ENCODE results near the gene TFF1.

DNA sequence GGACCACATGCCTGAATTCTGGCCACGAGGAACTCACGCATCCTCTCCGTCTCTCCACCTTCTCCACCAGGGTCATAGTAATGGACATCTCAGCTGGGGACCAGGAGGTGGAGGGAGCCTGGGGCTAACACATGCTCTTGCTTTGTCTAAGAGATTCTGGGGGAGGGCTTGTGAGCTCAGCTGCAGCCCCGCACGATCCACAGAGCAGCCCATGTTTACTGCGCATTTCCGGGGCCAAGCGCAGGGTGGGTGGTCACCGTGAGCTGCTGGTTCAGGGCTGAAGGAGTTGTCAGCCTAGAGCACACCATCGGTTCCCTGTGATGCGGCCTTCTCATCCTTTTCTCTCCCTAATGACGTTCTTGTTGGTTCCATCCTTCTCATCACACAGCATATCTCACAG is 8.1 kb downstream of the TFF1 start:
- no peak for TF ChIP-seq POLR2A (IDR thresholded peaks at IDR 0.05)
- TF ChIP-seq, protein P1, sequence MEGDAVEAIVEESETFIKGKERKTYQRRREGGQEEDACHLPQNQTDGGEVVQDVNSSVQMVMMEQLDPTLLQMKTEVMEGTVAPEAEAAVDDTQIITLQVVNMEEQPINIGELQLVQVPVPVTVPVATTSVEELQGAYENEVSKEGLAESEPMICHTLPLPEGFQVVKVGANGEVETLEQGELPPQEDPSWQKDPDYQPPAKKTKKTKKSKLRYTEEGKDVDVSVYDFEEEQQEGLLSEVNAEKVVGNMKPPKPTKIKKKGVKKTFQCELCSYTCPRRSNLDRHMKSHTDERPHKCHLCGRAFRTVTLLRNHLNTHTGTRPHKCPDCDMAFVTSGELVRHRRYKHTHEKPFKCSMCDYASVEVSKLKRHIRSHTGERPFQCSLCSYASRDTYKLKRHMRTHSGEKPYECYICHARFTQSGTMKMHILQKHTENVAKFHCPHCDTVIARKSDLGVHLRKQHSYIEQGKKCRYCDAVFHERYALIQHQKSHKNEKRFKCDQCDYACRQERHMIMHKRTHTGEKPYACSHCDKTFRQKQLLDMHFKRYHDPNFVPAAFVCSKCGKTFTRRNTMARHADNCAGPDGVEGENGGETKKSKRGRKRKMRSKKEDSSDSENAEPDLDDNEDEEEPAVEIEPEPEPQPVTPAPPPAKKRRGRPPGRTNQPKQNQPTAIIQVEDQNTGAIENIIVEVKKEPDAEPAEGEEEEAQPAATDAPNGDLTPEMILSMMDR (IDR thresholded peaks at IDR 0.05): no peak

Data from thyroid gland (tissue), 4 donors.